H9 (cell line): ENCODE results near the gene PLCH2. TPM values are rescaled to one million over a fixed set of nuclear protein-coding genes. Genes with fewer than 3 reads are reported as not detected.

Experiments
- DNase-seq: peaks from one replicate; pipeline ENCODE4 v3.0.0-alpha.2; 2017
- H2AFZ ChIP-seq: one replicate; pipeline ENCODE4 v1.6.1; 2013; ENCODE audit warnings: mild to moderate bottlenecking, low read length, control low read depth, moderate library complexity
- H2AK5ac ChIP-seq: 2 replicates; pipeline ENCODE4 v1.6.1; 2013; ENCODE audit warnings: low read length, control low read depth, mixed read lengths; ENCODE audit not compliant: insufficient read length
- H2BK120ac ChIP-seq: one replicate; pipeline ENCODE4 v1.6.1; 2013; ENCODE audit warnings: low read depth, mild to moderate bottlenecking, low read length, control low read depth, inconsistent platforms; ENCODE audit not compliant: poor library complexity, severe bottlenecking
- H2BK12ac ChIP-seq: 2 replicates; pipeline ENCODE4 v1.6.1; 2013; ENCODE audit warnings: low read length, control low read depth, mixed read lengths, low read depth; ENCODE audit not compliant: insufficient read length
- H2BK15ac ChIP-seq: 2 replicates; pipeline ENCODE4 v1.6.1; 2013; ENCODE audit warnings: low read depth, low read length, control low read depth
- H2BK20ac ChIP-seq: one replicate; pipeline ENCODE4 v1.6.1; 2013; ENCODE audit warnings: low read depth, mild to moderate bottlenecking, low read length, control low read depth, inconsistent platforms; ENCODE audit not compliant: poor library complexity, severe bottlenecking
- H2BK5ac ChIP-seq: 2 replicates; pipeline ENCODE4 v1.6.1; 2013; ENCODE audit warnings: low read length, control low read depth, mixed read lengths; ENCODE audit not compliant: insufficient read length
- H3K14ac ChIP-seq: 2 replicates; pipeline ENCODE4 v1.6.1; 2013; ENCODE audit warnings: low read length, control low read depth; ENCODE audit not compliant: insufficient read depth
- H3K18ac ChIP-seq: 2 replicates; pipeline ENCODE4 v1.6.1; 2013; ENCODE audit warnings: low read depth, mild to moderate bottlenecking, mixed read lengths, low read length, control low read depth; ENCODE audit not compliant: insufficient read length
- H3K23ac ChIP-seq: 2 replicates; pipeline ENCODE4 v1.6.1; 2013; ENCODE audit warnings: low read length, control low read depth, mixed read lengths, low read depth; ENCODE audit not compliant: insufficient read length
- H3K23me2 ChIP-seq: 2 replicates; pipeline ENCODE4 v1.6.1; 2013; ENCODE audit warnings: low read depth, mild to moderate bottlenecking, mixed read lengths, low read length, control low read depth; ENCODE audit not compliant: insufficient read length, poor library complexity, severe bottlenecking
- H3K27ac ChIP-seq: 2 replicates; pipeline ENCODE4 v1.5.1; 2013; ENCODE audit warnings: low read length, control low read depth, mixed read lengths, low read depth; ENCODE audit not compliant: insufficient read length
- H3K27me3 ChIP-seq: 2 replicates; pipeline ENCODE4 v1.6.1; 2013; ENCODE audit warnings: low read length, control low read depth, inconsistent platforms; ENCODE audit not compliant: insufficient read depth
- H3K4ac ChIP-seq: 2 replicates; pipeline ENCODE4 v1.6.1; 2013; ENCODE audit warnings: low read depth, mild to moderate bottlenecking, control low read depth, inconsistent platforms, low read length, moderate library complexity
- H3K4me1 ChIP-seq: 2 replicates; pipeline ENCODE4 v1.6.1; 2013; ENCODE audit warnings: low read length, control low read depth, inconsistent platforms; ENCODE audit not compliant: insufficient read depth
- H3K4me2 ChIP-seq: 2 replicates; pipeline ENCODE4 v1.6.1; 2013; ENCODE audit warnings: low read length, control low read depth, mixed read lengths; ENCODE audit not compliant: insufficient read length, insufficient read depth
- H3K56ac ChIP-seq: 2 replicates; pipeline ENCODE4 v1.6.1; 2013; ENCODE audit warnings: low read depth, mild to moderate bottlenecking, mixed read lengths, low read length, control low read depth; ENCODE audit not compliant: insufficient read length
- H3K79me1 ChIP-seq: 2 replicates; pipeline ENCODE4 v1.6.1; 2013; ENCODE audit warnings: low read depth, mild to moderate bottlenecking, moderate library complexity, low read length, control low read depth, inconsistent platforms; ENCODE audit not compliant: insufficient read depth, poor library complexity, severe bottlenecking
- H3K79me2 ChIP-seq: 2 replicates; pipeline ENCODE4 v1.6.1; 2013; ENCODE audit warnings: low read length, control low read depth, inconsistent platforms; ENCODE audit not compliant: insufficient read depth
- H3K9ac ChIP-seq: 2 replicates; pipeline ENCODE4 v1.6.1; 2013; ENCODE audit warnings: low read length, control low read depth, mixed read lengths; ENCODE audit not compliant: insufficient read length; ENCODE audit errors: extremely low read depth
- H3K9me3 ChIP-seq: one replicate; pipeline ENCODE4 v1.6.1; 2013; ENCODE audit warnings: low read depth, low read length, inconsistent platforms; ENCODE audit not compliant: control insufficient read depth
- H3T11ph ChIP-seq: one replicate; pipeline ENCODE4 v1.6.1; 2013; ENCODE audit warnings: mild to moderate bottlenecking, low read length, control low read depth, inconsistent platforms
- H4K20me1 ChIP-seq: one replicate; pipeline ENCODE4 v1.6.1; 2013; ENCODE audit not compliant: control insufficient read depth, insufficient read length, insufficient read depth
- H4K5ac ChIP-seq: 2 replicates; pipeline ENCODE4 v1.6.1; 2013; ENCODE audit warnings: low read depth, mild to moderate bottlenecking, mixed read lengths, low read length, control low read depth; ENCODE audit not compliant: insufficient read length
- H4K8ac ChIP-seq: replicated peaks from 2 replicates; pipeline ENCODE4 v1.6.1; 2013; ENCODE audit warnings: low read length, control low read depth, mixed read lengths, low read depth; ENCODE audit not compliant: insufficient read length
- H4K91ac ChIP-seq: 2 replicates; pipeline ENCODE4 v1.6.1; 2013; ENCODE audit warnings: low read depth, mild to moderate bottlenecking, moderate library complexity, mixed read lengths, low read length, control low read depth; ENCODE audit not compliant: insufficient read length
- H3K27ac Mint-ChIP-seq, 3 experiments: 2 replicates in 2 of 3; 3 replicates in 1 of 3; pipeline ENCODE4 v1.8.0; 2020 to 2021; ENCODE audit warnings: mixed read lengths in 3 of 3, mild to moderate bottlenecking in 1 of 3, moderate library complexity in 1 of 3
- H3K27me3 Mint-ChIP-seq: 2 replicates; pipeline ENCODE4 v1.8.0; 2021; ENCODE audit warnings: low read depth, mild to moderate bottlenecking, moderate library complexity, mixed read lengths
- H3K36me3 Mint-ChIP-seq, 3 experiments: 2 replicates in 2 of 3; 3 replicates in 1 of 3; pipeline ENCODE4 v1.8.0; 2020 to 2021; ENCODE audit warnings: low read depth in 3 of 3, mixed read lengths in 3 of 3; ENCODE audit not compliant: insufficient read depth in 1 of 3
- H3K4me1 Mint-ChIP-seq, 2 experiments: 2 replicates each; pipeline ENCODE4 v1.8.0; 2020; ENCODE audit warnings: mixed read lengths in 2 of 2
- H3K4me3 Mint-ChIP-seq, 2 experiments: 2 replicates in 1 of 2; 3 replicates in 1 of 2; pipeline ENCODE4 v1.8.0; 2020 to 2021; ENCODE audit warnings: mild to moderate bottlenecking in 2 of 2, mixed read lengths in 2 of 2, moderate library complexity in 1 of 2
- H3K9me3 Mint-ChIP-seq, 2 experiments: 2 replicates in 1 of 2; 3 replicates in 1 of 2; pipeline ENCODE4 v1.8.0; 2020; ENCODE audit warnings: mild to moderate bottlenecking in 2 of 2, mixed read lengths in 2 of 2, moderate library complexity in 1 of 2
- WGBS: extraction: QIAGEN DNeasy Blood & Tissue Kit; methylation state at CpG from one replicate; pipeline ENCODE4 v1.1.7; 2013; ENCODE audit warnings: missing lambda C conversion rate, low lambda C conversion rate, mixed read lengths; ENCODE audit not compliant: insufficient read length; ENCODE audit errors: extremely low coverage; 5-methylcytosine and 5-hydroxymethylcytosine counted together
- total RNA-seq: library from RNA; stranded (reverse); gene quantifications from 2 replicates; pipeline ENCODE4 v1.2.1, GENCODE V29; 2021
- TF ChIP-seq, protein P1 (sequence below): fragments of 200-600 bp; sonication (generic); conservative IDR thresholded peaks from 3 replicates; pipeline ENCODE4 v1.8.0; 2021; ENCODE audit warnings: antibody characterized with exemption, mild to moderate bottlenecking

Gene PLCH2
- total RNA-seq, 1 experiment from 2014 or later: 0.09 TPM

DNA sequence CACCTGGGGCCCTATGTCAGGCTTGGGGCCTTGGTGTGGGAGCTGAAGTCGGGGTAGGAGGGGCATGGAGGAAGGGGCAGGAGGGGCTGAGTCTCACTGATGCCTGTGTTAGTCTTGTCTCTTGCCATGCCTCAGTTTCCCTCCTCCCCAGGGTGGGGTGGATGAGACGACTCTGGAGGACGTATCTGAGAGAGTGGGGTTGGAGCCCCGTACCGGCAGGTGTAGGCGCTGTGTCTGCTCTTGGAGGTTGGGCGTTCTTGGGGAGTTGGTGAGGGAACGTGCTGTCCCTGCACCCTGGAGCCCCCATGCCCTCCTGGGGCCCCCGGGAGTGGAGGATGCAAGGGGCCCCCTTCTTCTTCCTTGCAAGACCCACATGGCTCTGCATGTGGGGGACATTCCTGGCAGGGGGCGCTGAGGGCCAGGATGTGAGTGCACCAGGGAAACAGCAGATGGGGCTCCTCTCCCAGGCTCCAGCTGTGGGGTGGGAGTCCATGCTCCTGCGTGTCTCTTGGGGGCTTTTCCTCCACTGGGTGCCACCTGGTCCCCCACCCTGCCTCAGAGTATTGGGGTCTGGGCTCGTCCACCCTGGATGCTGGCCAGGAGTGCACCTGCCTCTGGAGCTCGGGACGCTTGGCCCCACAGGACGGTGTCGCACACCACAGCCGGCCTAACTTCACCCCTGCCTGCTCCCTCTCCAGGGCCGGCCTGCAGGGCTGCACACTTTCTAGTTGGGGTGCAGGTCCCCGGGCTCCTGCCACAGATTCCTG is 78.7 kb downstream of the PLCH2 start:
- no peaks in the 10 kb centered on the region for H3K36me3 Mint-ChIP-seq
- Histone ChIP-seq H3K23ac (no peak overlapping the region), H3K4me1 (no peaks in the 10 kb centered on the region), H3K23me2 (no peaks in the 10 kb centered on the region), H4K5ac (no peak overlapping the region), H4K91ac (no peak overlapping the region), H2AK5ac (no peak overlapping the region), H2BK120ac (no peak overlapping the region), H3K79me2 (no peaks in the 10 kb centered on the region), H3K14ac (no peak overlapping the region; the same call in 1 of the 2 replicates), H3K27ac (no peak overlapping the region), H2AFZ (no peak overlapping the region), H4K20me1 (no peaks in the 10 kb centered on the region), H2BK12ac (no peak overlapping the region), H3K27me3 (no peaks in the 10 kb centered on the region), H2BK20ac (no peak overlapping the region), H4K8ac (no peak overlapping the region), H3K4me2 (no peak overlapping the region), H3K18ac (no peak overlapping the region), H3K4ac (no peak overlapping the region), H3K56ac (no peak overlapping the region), H3K79me1 (no peaks in the 10 kb centered on the region), H3K9me3 (no peaks in the 10 kb centered on the region), H3K9ac (no peak overlapping the region), H2BK5ac (no peak overlapping the region), H2BK15ac (no peak overlapping the region), H3T11ph (no peak overlapping the region)
- no peak overlapping the region for H3K4me3 Mint-ChIP-seq
- H3K4me1 Mint-ChIP-seq: peaks cover 9 to 11% of the 10 kb centered on the region in 2 experiments
- H3K27me3 Mint-ChIP-seq: no peaks in the 10 kb centered on the region
- H3K9me3 Mint-ChIP-seq: no peaks in the 10 kb centered on the region
- TF ChIP-seq, protein P1, sequence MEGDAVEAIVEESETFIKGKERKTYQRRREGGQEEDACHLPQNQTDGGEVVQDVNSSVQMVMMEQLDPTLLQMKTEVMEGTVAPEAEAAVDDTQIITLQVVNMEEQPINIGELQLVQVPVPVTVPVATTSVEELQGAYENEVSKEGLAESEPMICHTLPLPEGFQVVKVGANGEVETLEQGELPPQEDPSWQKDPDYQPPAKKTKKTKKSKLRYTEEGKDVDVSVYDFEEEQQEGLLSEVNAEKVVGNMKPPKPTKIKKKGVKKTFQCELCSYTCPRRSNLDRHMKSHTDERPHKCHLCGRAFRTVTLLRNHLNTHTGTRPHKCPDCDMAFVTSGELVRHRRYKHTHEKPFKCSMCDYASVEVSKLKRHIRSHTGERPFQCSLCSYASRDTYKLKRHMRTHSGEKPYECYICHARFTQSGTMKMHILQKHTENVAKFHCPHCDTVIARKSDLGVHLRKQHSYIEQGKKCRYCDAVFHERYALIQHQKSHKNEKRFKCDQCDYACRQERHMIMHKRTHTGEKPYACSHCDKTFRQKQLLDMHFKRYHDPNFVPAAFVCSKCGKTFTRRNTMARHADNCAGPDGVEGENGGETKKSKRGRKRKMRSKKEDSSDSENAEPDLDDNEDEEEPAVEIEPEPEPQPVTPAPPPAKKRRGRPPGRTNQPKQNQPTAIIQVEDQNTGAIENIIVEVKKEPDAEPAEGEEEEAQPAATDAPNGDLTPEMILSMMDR: peak; percentile 60
- no CpG with 5 or more reads among the region's 19 CpGs for WGBS
- H3K27ac Mint-ChIP-seq: no peak overlapping the region
- DNase-seq: no peak

Other genes starting within 250 kb of the PLCH2 start
- gene SKI, start 248.0 kb upstream of the PLCH2 start, total RNA-seq: 88.8 and 89.5 TPM in 2 replicates
- gene MORN1, start 84.7 kb upstream of the PLCH2 start, total RNA-seq: 12.7 and 14.3 TPM in 2 replicates
- gene RER1, start 84.4 kb upstream of the PLCH2 start, total RNA-seq: 110 and 118 TPM in 2 replicates
- gene PEX10, start 63.7 kb upstream of the PLCH2 start, total RNA-seq: 33.6 and 34.4 TPM in 2 replicates
- 32.2 and 34.8 TPM in 2 replicates for gene PANK4, start 50.3 kb downstream of the PLCH2 start, total RNA-seq
- gene HES5, start 54.0 kb downstream of the PLCH2 start, total RNA-seq: not detected in 2 replicates
- gene TNFRSF14, start 80.1 kb downstream of the PLCH2 start, total RNA-seq: 0.29 and 0.57 TPM in 2 replicates
- gene PRXL2B, start 110.5 kb downstream of the PLCH2 start, total RNA-seq: 40.7 and 49.6 TPM in 2 replicates
- 0.42 and 0.59 TPM in 2 replicates for gene MMEL1, start 156.7 kb downstream of the PLCH2 start, total RNA-seq